ENCODE measurements around the gene PLEKHG4B.
"Not testable (repeated sequence)": the region's sequence is repeated elsewhere in the genome, so short reads cannot be mapped to it uniquely, and the experiment has no call there.

Gene PLEKHG4B

DNA sequence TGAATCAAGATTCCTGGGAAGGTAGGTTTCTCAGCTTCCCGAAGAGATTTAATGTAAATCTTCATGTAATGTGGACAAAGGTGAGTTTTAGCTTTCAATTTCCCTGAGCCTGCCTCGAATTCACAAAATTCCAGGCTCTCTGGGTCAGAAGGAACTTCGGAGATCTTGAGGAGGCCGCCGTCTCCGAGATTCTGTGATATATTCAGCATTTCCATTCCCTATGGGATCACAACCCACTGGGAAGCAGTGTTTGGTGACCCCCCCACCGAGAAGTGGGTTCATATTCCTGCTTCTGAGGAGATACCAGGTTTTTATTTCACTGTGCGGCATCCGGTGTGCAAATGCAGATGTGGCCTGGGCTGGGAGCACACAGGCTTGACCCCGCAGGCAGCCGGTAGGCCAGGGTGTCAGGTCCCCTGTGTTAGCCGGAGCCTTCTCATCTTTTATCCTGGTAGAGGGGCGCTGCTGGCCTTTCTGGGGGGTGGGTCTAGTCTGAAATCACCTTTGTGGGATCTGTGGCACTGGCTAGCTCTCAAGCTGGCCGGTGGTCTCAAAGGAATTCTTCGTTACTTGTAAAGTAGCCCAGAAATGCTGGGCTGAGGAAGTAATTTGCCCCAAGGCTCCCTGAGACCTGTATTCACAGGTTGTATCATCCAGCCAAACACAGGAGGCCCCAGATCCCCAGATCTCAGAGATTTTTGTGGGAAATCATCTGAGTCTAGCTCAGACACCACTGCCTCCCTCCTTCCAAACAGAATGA lies 1.4 kb downstream of the PLEKHG4B start:
- TF ChIP-seq, protein P1, sequence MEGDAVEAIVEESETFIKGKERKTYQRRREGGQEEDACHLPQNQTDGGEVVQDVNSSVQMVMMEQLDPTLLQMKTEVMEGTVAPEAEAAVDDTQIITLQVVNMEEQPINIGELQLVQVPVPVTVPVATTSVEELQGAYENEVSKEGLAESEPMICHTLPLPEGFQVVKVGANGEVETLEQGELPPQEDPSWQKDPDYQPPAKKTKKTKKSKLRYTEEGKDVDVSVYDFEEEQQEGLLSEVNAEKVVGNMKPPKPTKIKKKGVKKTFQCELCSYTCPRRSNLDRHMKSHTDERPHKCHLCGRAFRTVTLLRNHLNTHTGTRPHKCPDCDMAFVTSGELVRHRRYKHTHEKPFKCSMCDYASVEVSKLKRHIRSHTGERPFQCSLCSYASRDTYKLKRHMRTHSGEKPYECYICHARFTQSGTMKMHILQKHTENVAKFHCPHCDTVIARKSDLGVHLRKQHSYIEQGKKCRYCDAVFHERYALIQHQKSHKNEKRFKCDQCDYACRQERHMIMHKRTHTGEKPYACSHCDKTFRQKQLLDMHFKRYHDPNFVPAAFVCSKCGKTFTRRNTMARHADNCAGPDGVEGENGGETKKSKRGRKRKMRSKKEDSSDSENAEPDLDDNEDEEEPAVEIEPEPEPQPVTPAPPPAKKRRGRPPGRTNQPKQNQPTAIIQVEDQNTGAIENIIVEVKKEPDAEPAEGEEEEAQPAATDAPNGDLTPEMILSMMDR (IDR thresholded peaks at IDR 0.05; ENCODE audit: insufficient read depth, missing control alignments) = no peak
- DNase-seq (ENCODE audit: insufficient read length, low spot score) (no peak), FAIRE-seq (no peak)

DNA sequence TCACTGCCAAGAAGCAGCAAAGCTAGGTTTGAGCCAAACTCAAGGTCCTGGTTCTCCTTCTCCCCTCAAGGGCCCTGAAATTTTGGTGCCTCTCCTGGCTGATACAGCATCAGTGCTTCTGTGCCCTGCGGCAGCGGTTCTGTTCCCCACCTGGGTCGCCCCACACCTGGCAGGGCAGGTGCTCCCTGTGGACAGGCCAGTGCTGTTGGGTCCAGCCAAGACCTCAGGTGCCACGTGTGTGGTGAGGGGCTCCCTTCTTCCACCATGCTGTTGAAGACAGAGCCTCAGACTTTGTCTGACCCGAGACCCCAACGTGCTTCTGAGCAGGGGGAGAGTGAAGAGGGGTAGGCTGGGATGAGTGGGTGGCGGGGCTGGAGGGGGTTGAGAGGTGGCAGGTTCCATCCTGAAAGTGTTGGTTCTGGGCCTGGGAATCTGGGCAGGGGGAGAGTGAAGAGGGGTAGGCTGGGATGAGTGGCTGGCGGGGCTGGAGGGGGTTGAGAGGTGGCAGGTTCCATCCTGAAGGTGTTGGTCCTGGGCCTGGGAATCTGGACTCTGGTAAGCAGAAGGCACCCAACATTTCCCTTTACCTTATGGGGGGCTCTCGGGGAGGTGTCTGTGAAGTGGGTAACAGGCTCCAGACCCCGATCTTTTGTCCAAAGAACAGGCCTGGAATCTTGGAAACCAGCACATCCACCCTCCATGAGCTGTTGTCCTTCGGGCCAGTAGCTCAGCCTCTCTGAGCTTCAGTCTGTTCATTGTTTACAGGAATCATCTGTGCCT lies 2.3 kb downstream of the PLEKHG4B start:
- no peak for FAIRE-seq
- TF ChIP-seq, protein P1 (IDR thresholded peaks at IDR 0.05; ENCODE audit: insufficient read depth, missing control alignments) = no peak
- no peak for DNase-seq (ENCODE audit: insufficient read length, low spot score)

DNA sequence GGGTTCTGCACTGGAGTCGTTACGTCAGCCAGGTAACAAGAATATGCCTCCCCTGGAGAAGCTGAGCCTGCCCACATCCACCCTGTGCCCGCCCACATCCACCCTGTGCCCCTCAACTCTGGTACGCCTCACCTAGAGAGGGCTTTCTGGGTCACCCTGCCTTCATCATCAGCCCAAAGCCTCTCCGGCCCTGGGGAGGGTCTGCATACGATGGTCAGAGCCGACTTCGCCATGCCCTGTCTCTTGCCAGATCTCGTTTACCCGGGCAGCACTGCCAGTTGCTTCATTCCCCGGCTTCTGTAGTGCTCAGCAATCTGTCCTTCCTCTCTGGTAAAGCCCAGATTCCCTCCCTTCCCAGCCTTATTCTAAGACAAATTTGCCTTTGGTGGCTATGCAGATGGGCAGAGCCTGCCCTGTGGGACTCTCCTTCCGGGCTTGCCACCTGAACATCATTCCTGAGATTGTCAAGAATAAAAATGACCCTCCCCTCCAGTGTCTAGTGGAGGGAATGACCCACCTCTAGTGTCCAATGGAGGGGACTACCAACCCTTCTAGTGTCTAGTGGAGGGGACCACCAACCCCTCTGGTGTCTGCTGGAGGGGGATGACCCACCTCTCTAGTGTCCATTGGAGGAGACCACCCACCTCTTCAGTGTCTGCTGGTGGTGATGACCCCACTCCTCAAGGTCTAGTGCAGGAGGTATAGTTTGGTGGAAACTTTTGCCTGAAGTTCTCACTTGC lies 3.4 kb downstream of the PLEKHG4B start:
- DNase-seq (ENCODE audit: insufficient read length, low spot score) (no peak), FAIRE-seq (no peak)
- TF ChIP-seq, protein P1 (IDR thresholded peaks at IDR 0.05; ENCODE audit: insufficient read depth, missing control alignments) = no peak

DNA sequence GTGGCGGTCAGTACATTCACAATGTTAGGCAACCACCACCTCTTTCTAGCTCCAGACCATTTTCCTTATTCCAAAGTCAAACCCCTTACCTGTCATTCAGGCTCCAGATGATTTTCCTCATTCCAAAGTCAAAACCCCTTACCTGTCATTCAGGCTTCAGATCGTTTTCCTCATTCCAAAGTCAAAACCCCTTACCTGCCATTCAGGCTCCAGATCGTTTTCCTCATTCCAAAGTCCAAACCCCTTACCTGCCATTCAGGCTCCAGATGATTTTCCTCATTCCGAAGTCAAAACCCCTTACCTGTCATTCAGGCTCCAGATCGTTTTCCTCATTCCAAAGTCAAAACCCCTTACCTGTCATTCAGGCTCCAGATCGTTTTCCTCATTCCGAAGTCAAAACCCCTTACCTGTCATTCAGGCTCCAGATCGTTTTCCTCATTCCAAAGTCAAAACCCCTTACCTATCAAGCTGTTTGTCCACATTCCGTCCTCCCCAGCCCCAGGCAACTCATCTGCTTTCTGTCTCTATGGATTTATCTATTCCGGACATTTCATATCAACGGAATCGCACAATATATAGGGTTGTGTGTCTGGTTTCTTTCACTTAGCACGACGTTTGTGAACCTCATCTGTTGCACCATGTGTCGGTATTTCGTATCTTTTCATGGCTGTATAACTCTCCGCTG lies 5.2 kb downstream of the PLEKHG4B start:
- DNase-seq (ENCODE audit: insufficient read length, low spot score) (no peak), FAIRE-seq (no peak)
- TF ChIP-seq, protein P1 (IDR thresholded peaks at IDR 0.05; ENCODE audit: insufficient read depth, missing control alignments) = no peak

DNA sequence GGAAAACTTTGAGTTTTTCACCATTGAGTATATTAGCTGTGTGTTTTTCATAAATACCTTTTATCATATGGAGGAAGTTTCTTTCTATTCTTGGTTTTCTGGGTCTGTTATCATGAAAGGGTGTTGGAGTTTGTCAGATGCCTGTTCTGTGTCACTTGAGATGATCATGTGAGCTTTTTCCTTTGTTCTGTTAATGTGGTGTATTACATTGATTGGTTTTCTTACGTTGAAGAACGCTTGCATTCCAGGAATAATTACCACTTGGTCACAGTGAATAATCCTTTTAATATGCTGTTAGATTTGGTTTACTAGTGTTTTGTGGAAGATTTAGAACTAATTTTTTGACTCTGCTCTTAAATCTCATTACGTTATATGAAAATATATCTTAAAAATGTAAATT lies 7.8 kb downstream of the PLEKHG4B start:
- no peak for FAIRE-seq
- TF ChIP-seq, protein P1 (IDR thresholded peaks at IDR 0.05; ENCODE audit: insufficient read depth, missing control alignments) = no peak

DNA sequence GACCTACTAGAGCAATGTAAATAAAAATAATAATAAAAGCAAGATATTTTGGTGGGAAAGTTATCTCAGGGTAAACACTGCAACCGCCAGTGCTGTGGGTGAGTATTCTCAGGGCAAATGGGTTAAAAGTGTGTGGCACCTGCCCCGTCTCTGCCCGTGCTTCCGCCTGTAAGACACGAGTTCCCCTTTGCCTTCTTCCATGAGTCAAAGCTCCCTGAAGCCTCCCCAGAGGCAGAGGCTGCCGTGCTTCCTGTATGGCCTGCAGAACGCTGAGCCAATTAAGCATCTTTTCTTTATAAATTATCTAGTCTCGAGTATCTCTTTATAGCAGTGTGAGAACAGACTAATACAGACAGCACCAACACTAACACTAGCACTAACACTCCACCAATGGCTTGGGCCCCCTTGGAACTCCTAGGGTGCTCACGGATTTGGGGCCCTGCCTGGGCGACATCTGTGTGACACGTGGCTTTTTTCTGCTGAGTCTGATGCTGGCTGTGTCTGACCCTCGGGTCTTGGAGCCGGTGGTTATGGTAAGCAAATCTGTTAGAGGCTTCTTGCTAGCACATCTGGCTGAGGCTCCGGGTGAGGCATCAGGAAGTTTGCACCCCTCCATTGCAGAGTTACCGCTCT lies 10.6 kb downstream of the PLEKHG4B start:
- TF ChIP-seq, protein P1 (IDR thresholded peaks at IDR 0.05; ENCODE audit: insufficient read depth, missing control alignments) = no peak
- DNase-seq (ENCODE audit: insufficient read length, low spot score) (no peak), FAIRE-seq (no peak)

More for the DNA sequence above, 7.8 kb downstream of the PLEKHG4B start:
- no peak for DNase-seq (ENCODE audit: insufficient read length, low spot score)

DNA sequence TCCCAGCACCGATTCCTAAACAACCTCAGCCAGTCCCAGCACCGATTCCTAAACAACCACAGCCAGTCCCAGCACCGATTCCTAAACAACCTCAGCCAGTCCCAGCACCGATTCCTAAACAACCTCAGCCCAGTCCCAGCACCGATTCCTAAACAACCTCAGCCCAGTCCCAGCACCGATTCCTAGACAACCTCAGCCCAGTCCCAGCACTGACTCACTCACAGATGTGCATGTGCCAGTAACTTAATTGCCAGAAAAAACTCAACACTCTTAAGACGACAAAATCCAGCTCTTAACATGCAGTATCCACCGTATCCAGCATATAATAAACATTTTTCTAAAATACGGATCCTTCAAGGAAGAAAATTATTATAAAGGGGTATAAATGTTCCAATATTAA lies 12.1 kb downstream of the PLEKHG4B start:
- not testable (repeated sequence) for DNase-seq (ENCODE audit: insufficient read length, low spot score); FAIRE-seq

Data from D721Med (cell line).